SK-N-DZ (cell line): ENCODE results near the gene ANKIB1.
"Not testable (repeated sequence)": the region's sequence is repeated elsewhere in the genome, so short reads cannot be mapped to it uniquely, and the experiment has no call there.

Experiments used
- DNase-seq: peaks from one replicate; pipeline ENCODE4 v3.0.0-alpha.2; 2015; ENCODE audit warnings: low spot score

Gene ANKIB1

DNA sequence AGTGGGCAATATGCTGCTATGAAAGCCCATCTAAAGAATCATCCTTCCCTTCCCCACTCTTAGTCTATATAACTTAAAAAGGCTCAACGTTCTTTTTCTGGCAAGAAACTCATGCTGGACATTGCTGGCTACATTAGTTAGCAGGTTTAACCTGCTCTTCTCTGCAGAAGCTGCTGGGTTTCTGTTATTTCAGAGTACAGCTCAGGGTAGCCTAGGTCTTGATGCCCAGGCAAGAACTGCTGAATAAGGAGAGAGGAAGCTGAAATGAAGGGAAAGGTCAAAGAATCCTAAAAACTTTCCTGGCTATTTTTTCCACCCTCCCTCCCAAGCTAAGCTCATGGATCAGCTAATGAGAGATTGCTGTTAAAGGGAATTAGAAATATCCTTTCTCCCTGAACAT is 79.4 kb downstream of the ANKIB1 start:
- no peak for DNase-seq

GRCh38 chr7:92325858-92326257 is 80.1 kb downstream of the ANKIB1 start:
- DNase-seq, result no peak

- no peak for DNase-seq
Measured at GRCh38 chr7:92330835-92331438, 85.2 kb downstream of the ANKIB1 start.

- DNase-seq, result no peak
Measured at GRCh38 chr7:92331508-92331907, 85.7 kb downstream of the ANKIB1 start.

- DNase-seq, result no peak
Measured at GRCh38 chr7:92332782-92333181, 87.0 kb downstream of the ANKIB1 start.

GRCh38 chr7:92333866-92334265 is 88.1 kb downstream of the ANKIB1 start:
- DNase-seq, result no peak

DNA sequence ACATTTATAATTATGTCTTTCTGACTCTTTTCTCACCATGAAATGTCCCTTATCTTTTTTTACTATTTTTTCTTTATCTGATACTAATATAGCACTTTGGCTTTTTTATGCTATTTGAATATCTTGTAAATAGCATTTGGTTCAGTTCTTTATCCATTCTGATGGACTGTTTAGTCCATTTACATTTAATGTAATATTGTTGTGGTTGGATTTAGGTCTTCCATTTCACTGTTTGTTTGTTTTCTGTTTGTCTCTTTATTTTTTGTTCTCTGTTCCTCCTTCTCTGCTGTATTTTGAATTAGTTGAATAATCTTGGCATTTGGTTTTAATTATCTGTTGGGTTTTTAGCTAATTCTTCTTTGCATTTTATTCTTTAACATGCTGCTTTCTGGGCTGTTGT is 89.8 kb downstream of the ANKIB1 start:
- DNase-seq, result no peak

GRCh38 chr7:92336662-92337340 is 91.0 kb downstream of the ANKIB1 start:
- no peak for DNase-seq

DNA sequence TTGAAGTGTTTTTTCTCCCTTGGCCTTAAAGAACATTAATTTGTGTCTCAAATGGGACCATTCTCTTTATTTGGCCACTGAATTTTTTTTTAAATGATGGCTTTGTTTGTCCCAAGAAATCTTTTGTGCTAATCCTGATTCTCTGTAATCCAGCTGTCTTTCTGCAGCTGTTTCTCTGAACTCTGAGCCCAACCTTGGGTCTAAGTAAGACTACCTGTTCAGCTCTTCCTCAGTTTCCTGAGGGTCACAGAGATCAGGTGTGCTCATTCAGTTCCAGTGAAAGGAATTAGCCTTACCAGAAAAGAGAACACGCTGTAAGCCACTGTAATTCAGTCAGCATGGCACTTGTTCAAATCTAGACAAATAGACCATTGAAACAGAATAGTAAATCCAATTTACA is 94.2 kb downstream of the ANKIB1 start:
- DNase-seq, result no peak

- no peak for DNase-seq
Measured at GRCh38 chr7:92343714-92344113, 97.9 kb downstream of the ANKIB1 start.

GRCh38 chr7:92352009-92352408 is 106.2 kb downstream of the ANKIB1 start:
- DNase-seq, result no peak

- no peak for DNase-seq
Measured at GRCh38 chr7:92354214-92354613, 108.4 kb downstream of the ANKIB1 start.

DNA sequence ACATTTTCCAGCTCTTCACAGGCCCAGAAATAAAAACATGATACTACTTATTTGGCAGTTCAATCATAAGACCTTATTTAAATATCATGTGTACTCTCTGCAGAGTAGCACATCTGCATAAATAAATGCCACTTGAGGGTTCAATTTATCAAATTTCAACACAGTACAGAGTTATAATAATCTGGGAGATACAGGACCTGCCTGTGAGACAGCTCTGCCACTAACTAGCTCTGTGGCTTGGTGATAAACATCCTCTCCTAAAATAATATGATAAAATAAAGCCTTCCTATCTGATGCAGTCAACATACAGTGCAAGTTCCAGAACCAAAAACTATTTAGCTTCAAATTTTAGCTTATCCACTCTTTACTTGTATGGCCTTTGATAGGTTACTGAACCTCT is 110.6 kb downstream of the ANKIB1 start:
- no peak for DNase-seq

DNA sequence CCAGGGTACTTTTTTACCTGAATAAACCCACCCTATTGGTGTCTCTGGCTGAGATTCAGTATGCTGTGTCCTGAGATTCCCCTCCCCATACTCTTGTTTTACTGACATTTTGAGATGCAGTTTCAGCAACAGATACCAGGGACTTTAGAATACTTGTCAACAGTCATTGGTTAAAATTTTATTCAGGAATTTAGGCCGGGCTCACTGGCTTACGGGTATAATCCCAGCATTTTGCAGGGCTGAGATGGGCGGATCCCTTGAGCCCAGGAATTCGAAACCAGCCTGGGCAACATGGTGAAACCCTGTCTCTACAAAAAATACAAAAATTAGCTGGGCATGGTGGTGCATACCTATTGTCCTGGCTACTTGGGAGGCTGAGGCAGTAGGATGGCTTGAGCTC is 111.5 kb downstream of the ANKIB1 start:
- no peak for DNase-seq

DNA sequence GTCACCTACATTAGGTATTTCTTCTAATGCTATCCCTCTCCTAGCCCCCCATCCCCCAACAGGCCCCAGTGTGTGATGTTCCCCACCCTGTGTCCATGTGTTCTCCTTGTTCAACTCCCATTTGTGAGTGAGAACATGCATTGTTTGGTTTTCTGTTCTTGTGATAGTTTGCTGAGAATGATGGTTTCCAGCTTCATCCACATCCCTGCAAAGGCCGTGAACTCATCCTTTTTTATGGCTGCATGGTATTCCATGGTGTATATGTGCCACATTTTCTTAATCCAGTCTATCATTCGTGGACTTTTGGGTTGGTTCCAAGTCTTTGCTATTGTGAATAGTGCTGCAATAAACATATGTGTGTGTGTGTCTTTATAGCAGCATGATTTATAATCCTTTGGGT is 113.4 kb downstream of the ANKIB1 start:
- not testable (repeated sequence) for DNase-seq

DNA sequence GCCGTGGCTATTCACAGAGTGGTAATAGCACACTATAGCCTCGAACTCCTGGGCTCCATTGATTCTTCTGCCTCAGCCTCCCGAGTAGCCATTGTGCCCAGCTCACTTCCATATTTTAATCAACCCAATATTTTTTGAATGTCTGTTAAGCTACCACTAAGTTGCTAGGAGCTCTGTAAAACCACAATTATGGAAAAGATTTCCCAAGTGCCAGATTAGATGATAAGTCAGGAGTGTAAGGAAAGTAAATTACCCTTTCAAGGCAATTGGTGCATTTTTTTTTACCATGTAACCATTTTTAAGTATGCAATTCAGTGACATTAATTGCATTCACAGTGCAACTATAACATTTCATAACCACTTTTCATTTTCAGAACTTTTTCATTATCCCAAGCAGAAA is 114.0 kb downstream of the ANKIB1 start:
- no peak for DNase-seq

DNA sequence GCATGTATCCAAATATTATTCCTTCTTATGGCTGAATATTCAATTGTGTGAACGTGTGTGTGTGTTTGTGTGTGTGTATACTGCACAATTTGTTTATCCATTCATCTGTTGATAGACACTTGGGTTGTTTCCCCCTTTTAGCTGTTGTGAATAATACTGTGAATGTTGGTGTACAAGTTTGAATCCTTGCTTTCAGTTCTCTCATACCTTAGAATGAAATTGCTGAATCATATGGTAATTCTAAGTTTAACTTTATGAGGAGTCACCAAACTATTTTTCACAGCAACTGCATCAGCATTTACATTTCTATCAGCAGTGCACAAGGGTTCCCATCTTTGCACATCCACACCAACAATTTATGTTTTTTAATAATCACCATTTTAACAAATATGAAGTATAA is 114.6 kb downstream of the ANKIB1 start:
- DNase-seq, result no peak

DNA sequence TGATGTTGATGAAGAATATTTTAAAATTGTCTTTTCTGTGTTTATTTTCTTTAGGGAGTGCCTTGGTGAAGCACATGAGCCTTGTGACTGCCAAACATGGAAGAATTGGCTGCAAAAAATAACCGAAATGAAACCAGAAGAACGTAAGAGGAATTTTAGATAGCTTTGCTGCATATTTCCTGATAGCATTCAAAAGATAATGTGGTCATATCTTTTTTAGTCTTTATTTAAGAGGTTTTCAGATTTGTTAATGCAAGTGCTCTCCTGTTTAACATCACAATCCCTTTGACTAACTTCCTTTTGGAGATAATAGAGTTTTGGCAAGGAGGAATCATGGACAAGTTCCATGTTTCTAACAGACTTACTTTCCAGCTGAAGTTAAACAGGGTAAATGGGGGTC is 116.4 kb downstream of the ANKIB1 start:
- DNase-seq, result no peak

- DNase-seq, result no peak
Measured at GRCh38 chr7:92366730-92367129, 121.0 kb downstream of the ANKIB1 start.

DNA sequence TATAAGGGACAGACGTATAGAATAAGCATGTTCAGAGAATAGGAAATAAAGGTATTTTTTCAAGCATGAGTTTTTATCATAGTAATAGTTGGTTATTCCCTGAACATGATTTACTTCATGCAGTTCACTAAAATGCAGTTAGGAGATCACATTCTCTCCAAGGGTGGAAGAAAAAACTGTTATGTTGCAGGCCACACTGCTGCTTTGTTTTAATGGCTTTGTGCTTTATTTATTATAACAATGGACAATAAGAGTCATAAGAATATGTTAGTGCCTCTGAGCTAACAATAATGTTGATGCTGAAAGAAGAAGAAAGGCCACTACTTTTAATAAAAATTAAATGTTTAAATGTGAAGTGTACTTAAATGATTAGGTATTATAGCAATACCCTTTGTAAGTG is 123.0 kb downstream of the ANKIB1 start:
- DNase-seq, result no peak

GRCh38 chr7:92375013-92375412 is 129.2 kb downstream of the ANKIB1 start:
- DNase-seq, result no peak

- DNase-seq, result no peak
Measured at GRCh38 chr7:92391071-92391470, 145.3 kb downstream of the ANKIB1 start.

DNA sequence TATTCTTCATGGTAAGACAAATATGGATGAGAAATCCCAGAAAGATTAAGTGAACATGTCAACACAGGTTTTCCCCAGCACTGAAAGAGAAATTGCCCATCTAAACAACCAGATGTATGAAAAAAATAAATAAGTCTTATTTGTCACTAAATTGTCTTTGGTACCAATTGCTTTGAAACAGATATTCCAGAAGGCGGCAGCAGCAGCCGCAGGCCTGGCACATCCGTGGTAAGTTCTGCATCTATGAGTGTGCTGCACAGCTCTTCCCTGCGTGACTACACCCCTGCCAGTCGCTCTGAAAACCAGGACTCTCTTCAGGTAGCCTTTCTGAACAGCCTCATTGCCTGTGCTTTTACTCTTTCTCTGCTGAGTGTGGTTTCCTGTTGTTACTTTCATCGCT is 151.8 kb downstream of the ANKIB1 start:
- no peak for DNase-seq

GRCh38 chr7:92400013-92400412 is 154.2 kb downstream of the ANKIB1 start:
- no peak for DNase-seq
